ENCODE results near the gene CNTNAP5. TPM values are rescaled to one million over a fixed set of nuclear protein-coding genes. Genes with fewer than 3 reads are reported as not detected.

The CNTNAP5 gene
- total RNA-seq, 3 donors from 2014 or later (not counting 1 experiment from before 2014, with no cell fraction given): not detected

DNA sequence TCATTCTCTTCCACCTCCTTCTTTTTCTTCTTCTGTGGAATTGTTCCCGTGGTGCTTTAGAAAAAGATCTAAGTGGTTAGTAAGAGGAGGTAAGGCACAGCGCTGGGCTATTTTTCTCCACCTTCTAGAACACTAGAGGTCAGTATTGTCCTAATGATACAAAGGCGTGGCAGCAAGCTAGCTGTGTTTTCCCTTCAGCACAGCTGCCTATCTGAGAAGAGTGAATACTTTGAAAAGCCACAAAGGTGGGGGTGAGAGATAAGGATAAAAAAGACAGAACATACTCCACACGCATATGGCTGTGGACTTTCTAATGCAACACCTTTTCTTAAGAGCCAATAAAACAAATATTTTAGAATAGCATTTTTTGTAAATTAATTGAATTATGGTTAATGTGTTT is 2.1 kb downstream of the CNTNAP5 start:
- TF ChIP-seq, protein P1, sequence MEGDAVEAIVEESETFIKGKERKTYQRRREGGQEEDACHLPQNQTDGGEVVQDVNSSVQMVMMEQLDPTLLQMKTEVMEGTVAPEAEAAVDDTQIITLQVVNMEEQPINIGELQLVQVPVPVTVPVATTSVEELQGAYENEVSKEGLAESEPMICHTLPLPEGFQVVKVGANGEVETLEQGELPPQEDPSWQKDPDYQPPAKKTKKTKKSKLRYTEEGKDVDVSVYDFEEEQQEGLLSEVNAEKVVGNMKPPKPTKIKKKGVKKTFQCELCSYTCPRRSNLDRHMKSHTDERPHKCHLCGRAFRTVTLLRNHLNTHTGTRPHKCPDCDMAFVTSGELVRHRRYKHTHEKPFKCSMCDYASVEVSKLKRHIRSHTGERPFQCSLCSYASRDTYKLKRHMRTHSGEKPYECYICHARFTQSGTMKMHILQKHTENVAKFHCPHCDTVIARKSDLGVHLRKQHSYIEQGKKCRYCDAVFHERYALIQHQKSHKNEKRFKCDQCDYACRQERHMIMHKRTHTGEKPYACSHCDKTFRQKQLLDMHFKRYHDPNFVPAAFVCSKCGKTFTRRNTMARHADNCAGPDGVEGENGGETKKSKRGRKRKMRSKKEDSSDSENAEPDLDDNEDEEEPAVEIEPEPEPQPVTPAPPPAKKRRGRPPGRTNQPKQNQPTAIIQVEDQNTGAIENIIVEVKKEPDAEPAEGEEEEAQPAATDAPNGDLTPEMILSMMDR (IDR thresholded peaks at IDR 0.05): no peak
- H3K9me3 ChIP-seq (ENCODE audit: control insufficient read depth, insufficient read depth, low read length): peaks cover 9% of the 10 kb centered on the region
- H3K36me3 ChIP-seq (ENCODE audit: control insufficient read depth, insufficient read depth, low read length): no peaks in the 10 kb centered on the region
- peaks cover 6% of the 10 kb centered on the region for H3K4me1 ChIP-seq (ENCODE audit: control insufficient read depth, insufficient read depth, low read length)
- no peak overlapping the region for H3K4me3 ChIP-seq (ENCODE audit: low read length)
- Mint-ChIP-seq H3K27ac (no peak overlapping the region), H3K4me3 (no peak overlapping the region), H3K9me3 (peaks cover 0 to 2% of the 10 kb centered on the region in 2 donors), H3K4me1 (peaks cover 0 to 7% of the 10 kb centered on the region in 2 donors), H3K36me3 (no peaks in the 10 kb centered on the region), H3K27me3 (ENCODE audit: low read depth in 2 of 2) (peaks cover 18 to 36% of the 10 kb centered on the region in 2 donors)
- no peak overlapping the region for H3K27ac ChIP-seq (ENCODE audit: low read length)
- WGBS (ENCODE audit: insufficient coverage): 0% methylated on average over 1 of the region's 4 CpGs
- intact Hi-C loops (cut with micrococcal nuclease): no loop called here
- ATAC-seq: peak in 1 of 3 donors; percentile 44
- no peak for DNase-seq
- H3K27me3 ChIP-seq (ENCODE audit: control insufficient read depth, insufficient read depth, low read length): peaks cover 15% of the 10 kb centered on the region

DNA sequence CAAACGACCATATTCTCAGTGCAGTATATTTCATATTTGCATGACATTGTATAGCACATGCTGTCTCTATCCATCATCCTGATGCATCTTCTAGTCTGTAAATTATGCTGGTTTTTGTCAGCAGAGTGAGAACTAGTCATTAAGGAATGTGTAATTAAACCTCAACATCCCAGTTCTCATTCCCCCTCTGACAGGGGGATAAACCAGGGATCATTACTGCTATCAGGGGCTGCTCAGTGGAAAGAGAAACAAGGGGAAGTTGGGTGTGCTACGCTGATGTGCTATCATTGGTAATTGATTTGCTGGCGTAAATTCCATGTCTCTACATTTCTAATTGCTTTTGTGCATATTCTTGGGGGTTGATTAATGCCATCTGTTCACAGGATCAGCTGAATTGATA is 7.7 kb downstream of the CNTNAP5 start:
- Mint-ChIP-seq H3K27ac (no peak overlapping the region), H3K27me3 (ENCODE audit: low read depth in 2 of 2) (peaks cover 0 to 6% of the 10 kb centered on the region in 2 donors), H3K9me3 (peaks cover 4 to 6% of the 10 kb centered on the region in 2 donors), H3K4me3 (no peak overlapping the region), H3K36me3 (no peaks in the 10 kb centered on the region), H3K4me1 (no peaks in the 10 kb centered on the region)
- ATAC-seq (no peak), DNase-seq (no peak)
- H3K4me3 ChIP-seq (ENCODE audit: low read length): no peak overlapping the region
- no peaks in the 10 kb centered on the region for H3K27me3 ChIP-seq (ENCODE audit: control insufficient read depth, insufficient read depth, low read length)
- no peaks in the 10 kb centered on the region for H3K4me1 ChIP-seq (ENCODE audit: control insufficient read depth, insufficient read depth, low read length)
- H3K36me3 ChIP-seq (ENCODE audit: control insufficient read depth, insufficient read depth, low read length): no peaks in the 10 kb centered on the region
- intact Hi-C loops (cut with micrococcal nuclease): no loop called here
- TF ChIP-seq, protein P1 (IDR thresholded peaks at IDR 0.05): no peak
- 54% methylated on average over 2 of the region's 3 CpGs for WGBS (ENCODE audit: insufficient coverage)
- no peak overlapping the region for H3K27ac ChIP-seq (ENCODE audit: low read length)
- no peaks in the 10 kb centered on the region for H3K9me3 ChIP-seq (ENCODE audit: control insufficient read depth, insufficient read depth, low read length)

DNA sequence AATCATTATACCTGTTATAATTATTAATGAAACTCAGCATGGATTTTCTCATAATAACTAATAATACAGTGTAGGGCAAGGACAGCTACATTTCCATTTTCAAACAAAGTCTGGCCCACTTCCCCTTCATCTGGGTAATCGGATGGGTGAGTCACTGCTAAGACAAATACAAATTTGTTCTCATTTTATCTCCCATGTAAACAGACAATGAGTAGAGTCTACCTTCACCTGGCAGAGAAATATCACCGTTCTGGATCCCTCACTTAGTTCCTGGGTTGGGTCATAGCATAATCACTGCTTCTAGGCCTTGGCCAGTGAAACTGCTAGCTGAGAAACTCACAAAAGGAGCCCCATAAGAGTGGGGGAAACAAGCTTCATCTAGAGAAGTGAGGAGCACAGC is 9.2 kb downstream of the CNTNAP5 start:
- Mint-ChIP-seq H3K36me3 (no peaks in the 10 kb centered on the region), H3K4me1 (no peaks in the 10 kb centered on the region), H3K9me3 (peaks cover 4 to 6% of the 10 kb centered on the region in 2 donors), H3K4me3 (no peak overlapping the region), H3K27me3 (ENCODE audit: low read depth in 2 of 2) (peaks cover 0 to 6% of the 10 kb centered on the region in 2 donors), H3K27ac (no peak overlapping the region)
- H3K4me1 ChIP-seq (ENCODE audit: control insufficient read depth, insufficient read depth, low read length): no peaks in the 10 kb centered on the region
- TF ChIP-seq, protein P1 (IDR thresholded peaks at IDR 0.05): no peak
- no peak overlapping the region for H3K27ac ChIP-seq (ENCODE audit: low read length)
- intact Hi-C loops (cut with micrococcal nuclease): no loop called here
- WGBS (ENCODE audit: insufficient coverage): 77% methylated on average over 2 of the region's 2 CpGs
- H3K27me3 ChIP-seq (ENCODE audit: control insufficient read depth, insufficient read depth, low read length): no peaks in the 10 kb centered on the region
- DNase-seq (no peak), ATAC-seq (no peak)
- no peaks in the 10 kb centered on the region for H3K36me3 ChIP-seq (ENCODE audit: control insufficient read depth, insufficient read depth, low read length)
- H3K4me3 ChIP-seq (ENCODE audit: low read length): no peak overlapping the region
- H3K9me3 ChIP-seq (ENCODE audit: control insufficient read depth, insufficient read depth, low read length): no peaks in the 10 kb centered on the region

DNA sequence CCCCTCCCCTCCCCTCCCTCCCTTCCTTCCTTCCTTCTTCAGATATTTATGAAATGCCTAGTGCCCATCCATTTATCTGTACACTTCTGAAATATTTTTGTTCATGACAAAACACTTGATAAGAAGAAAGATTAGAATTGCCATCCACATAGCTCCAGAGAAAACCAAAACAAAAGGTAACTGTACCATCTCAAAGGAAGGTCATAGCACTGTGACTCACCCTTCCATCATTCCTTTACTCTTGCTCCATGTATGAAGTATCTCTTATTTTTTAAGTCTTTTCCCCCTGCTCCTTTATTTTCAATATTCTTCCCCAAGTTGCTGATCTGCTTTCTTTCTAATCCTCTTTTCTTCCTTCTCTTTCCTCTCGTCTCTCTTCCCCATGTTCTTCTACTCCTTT is 9.9 kb downstream of the CNTNAP5 start:
- Mint-ChIP-seq H3K36me3 (no peaks in the 10 kb centered on the region), H3K9me3 (peaks cover 4 to 6% of the 10 kb centered on the region in 2 donors), H3K4me1 (no peaks in the 10 kb centered on the region), H3K27me3 (ENCODE audit: low read depth in 2 of 2) (no peaks in the 10 kb centered on the region), H3K27ac (no peak overlapping the region), H3K4me3 (no peak overlapping the region)
- DNase-seq (no peak), ATAC-seq (no peak)
- 81% methylated on average over 1 of the region's 1 CpG for WGBS (ENCODE audit: insufficient coverage)
- Histone ChIP-seq H3K9me3 (ENCODE audit: control insufficient read depth, insufficient read depth, low read length) (no peaks in the 10 kb centered on the region), H3K4me1 (ENCODE audit: control insufficient read depth, insufficient read depth, low read length) (no peaks in the 10 kb centered on the region), H3K27ac (ENCODE audit: low read length) (no peak overlapping the region), H3K4me3 (ENCODE audit: low read length) (no peak overlapping the region), H3K36me3 (ENCODE audit: control insufficient read depth, insufficient read depth, low read length) (no peaks in the 10 kb centered on the region), H3K27me3 (ENCODE audit: control insufficient read depth, insufficient read depth, low read length) (no peaks in the 10 kb centered on the region)
- intact Hi-C loops (cut with micrococcal nuclease): no loop called here
- TF ChIP-seq, protein P1 (IDR thresholded peaks at IDR 0.05): no peak

Measured in natural killer cell (primary cell).